Mesangial cell (primary cell): ENCODE results near the gene SPATA7. TPM values are rescaled to one million over a fixed set of nuclear protein-coding genes. Genes with fewer than 3 reads are reported as not detected.

Experiments used
- total RNA-seq: library from RNA; depleted of rRNA; stranded (reverse); fragments of >200 nt; gene quantifications from 2 replicates; pipeline ENCODE4 v1.2.3, GENCODE V29; 2015

Gene SPATA7
- 6.4 and 19.5 TPM in 2 replicates for total RNA-seq

GRCh38 chr14:88385212-88386101 is at the start of gene SPATA7:
Gene SPATA7 (plus strand): TSS chr14:88385657. CDS start chr14:88385819, 162 bp downstream.

Other genes with a start within 250 kb of the SPATA7 start
- gene KCNK10, start 62.4 kb upstream of the SPATA7 start, total RNA-seq, result under 0.01 TPM in 1 of 2 replicates, not detected in the other
- 7.7 and 13.1 TPM in 2 replicates for gene PTPN21, start 169.3 kb downstream of the SPATA7 start, total RNA-seq
- gene ZC3H14, start 177.4 kb downstream of the SPATA7 start, total RNA-seq, result 34.9 and 59.2 TPM in 2 replicates